ENCODE results near the gene AGPAT3. TPM values are rescaled to one million over a fixed set of nuclear protein-coding genes. Genes with fewer than 3 reads are reported as not detected.
A peak's percentile ranks its signal among the peaks of the same experiment; 100 is the strongest.

Gene AGPAT3
- total RNA-seq, 1 donor from 2014 or later: 65.9 TPM

DNA sequence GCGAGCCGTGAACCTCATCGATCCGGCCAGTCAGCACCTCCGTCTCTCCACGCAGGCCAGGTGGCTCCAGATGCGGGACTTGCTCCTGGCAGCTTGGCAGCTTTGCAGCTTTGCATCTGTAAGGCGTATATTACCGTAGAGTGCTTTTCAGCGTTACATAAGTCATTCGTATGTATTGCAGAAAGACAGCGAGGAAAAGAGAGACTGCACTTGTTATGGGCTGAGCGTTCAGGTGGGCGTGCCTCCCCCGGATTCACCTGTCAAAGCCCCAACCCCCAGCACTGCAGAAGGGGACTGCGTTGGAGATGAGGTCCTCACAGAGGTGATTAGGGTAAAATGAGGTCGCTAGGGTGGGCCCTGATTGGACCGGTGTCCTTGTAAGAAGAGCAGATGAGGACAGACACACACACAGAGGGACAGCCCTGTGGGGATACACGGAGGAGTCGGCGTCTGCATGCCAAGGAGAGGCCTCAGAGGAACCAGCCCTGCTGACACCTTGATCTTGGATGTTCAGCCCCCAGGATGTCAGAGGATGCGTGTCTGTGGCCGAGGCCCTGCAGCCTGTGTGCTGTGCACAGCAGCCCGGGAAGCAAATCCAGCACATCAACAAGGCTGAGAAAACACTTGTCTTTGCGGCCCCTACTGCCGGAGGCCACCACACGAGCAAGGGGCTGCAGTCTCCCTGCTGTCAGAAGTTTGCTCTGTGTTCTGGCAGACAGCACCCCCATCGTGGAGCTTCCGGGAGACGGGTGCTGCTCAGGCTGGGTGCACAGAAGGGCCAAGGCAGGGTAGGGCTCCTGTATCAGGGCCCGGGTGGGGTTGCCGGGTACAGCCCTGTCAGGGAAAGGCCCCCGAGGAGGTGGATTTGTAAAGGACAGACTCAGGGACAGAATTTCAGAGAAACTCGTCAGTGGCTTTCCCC, 10.9 kb upstream of the AGPAT3 start:
- no peaks in the 10 kb centered on the region for H3K9me3 ChIP-seq
- H3K4me3 ChIP-seq: no peak overlapping the region
- TF ChIP-seq, protein P1, sequence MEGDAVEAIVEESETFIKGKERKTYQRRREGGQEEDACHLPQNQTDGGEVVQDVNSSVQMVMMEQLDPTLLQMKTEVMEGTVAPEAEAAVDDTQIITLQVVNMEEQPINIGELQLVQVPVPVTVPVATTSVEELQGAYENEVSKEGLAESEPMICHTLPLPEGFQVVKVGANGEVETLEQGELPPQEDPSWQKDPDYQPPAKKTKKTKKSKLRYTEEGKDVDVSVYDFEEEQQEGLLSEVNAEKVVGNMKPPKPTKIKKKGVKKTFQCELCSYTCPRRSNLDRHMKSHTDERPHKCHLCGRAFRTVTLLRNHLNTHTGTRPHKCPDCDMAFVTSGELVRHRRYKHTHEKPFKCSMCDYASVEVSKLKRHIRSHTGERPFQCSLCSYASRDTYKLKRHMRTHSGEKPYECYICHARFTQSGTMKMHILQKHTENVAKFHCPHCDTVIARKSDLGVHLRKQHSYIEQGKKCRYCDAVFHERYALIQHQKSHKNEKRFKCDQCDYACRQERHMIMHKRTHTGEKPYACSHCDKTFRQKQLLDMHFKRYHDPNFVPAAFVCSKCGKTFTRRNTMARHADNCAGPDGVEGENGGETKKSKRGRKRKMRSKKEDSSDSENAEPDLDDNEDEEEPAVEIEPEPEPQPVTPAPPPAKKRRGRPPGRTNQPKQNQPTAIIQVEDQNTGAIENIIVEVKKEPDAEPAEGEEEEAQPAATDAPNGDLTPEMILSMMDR (IDR thresholded peaks at IDR 0.05): no peak
- H3K4me1 ChIP-seq: no peaks in the 10 kb centered on the region
- H3K36me3 ChIP-seq: no peaks in the 10 kb centered on the region
- H3K27me3 ChIP-seq: no peaks in the 10 kb centered on the region
- no peak overlapping the region for H3K27ac ChIP-seq
- intact Hi-C loops (cut with DNase I): no loop called here
- no peak for DNase-seq (ENCODE audit: low spot score in 2 of 2)

DNA sequence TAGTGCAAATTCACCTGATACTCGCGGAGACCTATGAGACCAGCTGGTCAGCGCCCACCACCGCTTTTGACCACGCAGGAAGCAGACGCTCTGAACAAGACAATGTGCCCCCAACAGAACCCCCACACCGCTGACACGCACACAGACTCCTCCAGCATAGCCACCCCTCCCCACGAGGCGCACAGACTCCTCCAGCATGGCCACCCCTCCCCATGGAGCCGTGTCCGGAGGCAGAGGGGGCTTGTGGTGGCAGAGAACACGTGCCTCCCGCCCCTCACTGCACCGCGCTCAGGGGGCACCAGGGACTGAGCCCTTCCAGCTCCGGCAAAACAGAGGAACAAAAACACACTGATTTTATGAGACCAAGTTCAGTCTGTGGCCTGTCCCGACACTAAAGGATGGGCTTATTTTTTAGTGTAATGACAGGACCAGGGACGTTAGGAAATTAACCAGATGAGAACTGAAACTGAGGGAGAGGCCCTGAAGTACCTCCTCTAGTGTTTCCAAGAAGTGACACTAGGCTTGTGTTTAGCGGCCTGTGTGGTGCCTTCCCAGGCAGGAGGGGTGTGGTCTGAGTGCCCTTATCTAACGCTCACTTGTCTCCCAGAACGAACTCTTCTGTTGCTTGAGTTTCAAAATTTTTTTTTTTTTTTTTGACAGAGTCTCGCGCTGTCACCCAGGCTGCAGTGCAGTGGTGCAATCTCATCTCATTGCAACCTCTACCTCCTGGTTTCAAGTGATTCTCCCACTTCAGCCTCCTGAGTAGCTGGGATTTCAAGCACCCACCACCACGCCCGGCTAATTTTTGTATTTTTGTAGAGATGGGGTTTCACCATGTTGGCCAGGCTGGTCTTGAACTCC, 10.0 kb upstream of the AGPAT3 start:
- TF ChIP-seq, protein P1 (IDR thresholded peaks at IDR 0.05): no peak
- Histone ChIP-seq H3K27me3 (no peaks in the 10 kb centered on the region), H3K4me3 (no peak overlapping the region), H3K4me1 (no peaks in the 10 kb centered on the region), H3K27ac (no peak overlapping the region), H3K36me3 (no peaks in the 10 kb centered on the region), H3K9me3 (no peaks in the 10 kb centered on the region)
- no peak for DNase-seq (ENCODE audit: low spot score in 2 of 2)
- intact Hi-C loops (cut with DNase I): no loop called here

DNA sequence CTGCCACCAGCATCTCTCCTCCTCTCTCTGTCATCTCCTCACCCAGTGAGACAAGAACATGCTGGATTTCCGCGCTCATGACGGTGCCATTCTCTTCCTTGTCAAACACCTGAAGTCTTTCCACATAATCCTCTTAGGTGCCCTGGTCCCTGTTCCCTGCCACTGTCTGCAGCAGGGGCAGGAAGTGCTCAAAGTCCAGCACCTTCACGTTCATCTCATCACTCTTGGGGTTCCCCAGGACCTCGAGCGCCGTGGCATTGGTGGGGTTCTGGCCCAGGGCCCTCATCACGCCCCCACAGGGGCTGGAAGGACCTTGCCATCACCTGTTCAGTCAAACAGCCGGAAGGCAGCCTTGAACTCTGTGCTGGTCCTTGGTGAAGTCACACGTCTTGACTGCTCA, 9.1 kb upstream of the AGPAT3 start:
- Histone ChIP-seq H3K27ac (no peak overlapping the region), H3K9me3 (no peaks in the 10 kb centered on the region), H3K36me3 (no peaks in the 10 kb centered on the region), H3K4me3 (no peak overlapping the region), H3K27me3 (no peaks in the 10 kb centered on the region), H3K4me1 (no peaks in the 10 kb centered on the region)
- TF ChIP-seq, protein P1 (IDR thresholded peaks at IDR 0.05): no peak
- intact Hi-C loops (cut with DNase I): no loop called here
- no peak for DNase-seq (ENCODE audit: low spot score in 2 of 2)

DNA sequence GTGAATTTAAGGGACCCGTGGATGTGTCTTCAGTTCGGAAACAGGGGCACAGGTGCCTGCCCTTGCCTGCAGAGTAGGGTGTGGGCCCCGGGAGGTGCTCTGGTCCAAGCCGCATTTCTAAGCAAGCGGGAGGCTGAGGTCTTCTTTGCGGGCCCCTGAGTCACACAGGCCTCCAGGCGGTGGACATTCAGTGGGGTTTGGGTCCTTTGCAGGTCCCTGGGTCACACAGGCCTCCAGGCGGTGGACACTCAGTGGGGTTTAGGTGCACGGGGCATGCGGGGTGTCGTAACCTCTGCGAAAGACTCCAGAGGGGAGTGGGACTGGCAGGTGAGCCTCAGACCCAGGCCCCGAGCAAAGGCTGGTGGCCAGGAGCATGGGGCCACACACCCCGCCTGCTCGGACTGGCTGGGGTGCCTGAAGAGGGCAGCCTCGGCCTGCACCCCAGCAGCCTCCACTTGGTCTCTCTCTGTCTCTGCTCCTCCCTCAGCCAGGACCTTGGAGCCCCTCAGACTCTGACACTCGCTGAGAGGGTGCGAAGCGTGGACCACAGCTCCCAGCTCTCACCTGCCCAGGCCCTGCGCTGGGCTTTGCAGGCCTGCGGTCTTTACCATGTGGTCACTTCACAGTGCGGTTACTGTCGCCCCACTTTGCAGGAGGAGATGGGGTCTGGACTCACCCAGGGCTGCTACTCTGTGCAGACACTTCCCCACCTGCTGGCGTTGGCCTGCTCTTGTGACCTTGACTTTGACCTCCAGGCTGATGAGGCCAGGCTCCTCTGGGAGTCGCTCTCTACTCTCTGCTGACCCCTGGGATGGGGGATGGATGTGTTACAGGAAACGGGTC, 6.0 kb upstream of the AGPAT3 start:
- no peak for DNase-seq (ENCODE audit: low spot score in 2 of 2)
- no peak overlapping the region for H3K4me3 ChIP-seq
- H3K27me3 ChIP-seq: no peaks in the 10 kb centered on the region
- H3K9me3 ChIP-seq: no peaks in the 10 kb centered on the region
- TF ChIP-seq, protein P1 (IDR thresholded peaks at IDR 0.05): no peak
- no peak overlapping the region for H3K27ac ChIP-seq
- no peaks in the 10 kb centered on the region for H3K36me3 ChIP-seq
- intact Hi-C loops (cut with DNase I): no loop called here
- H3K4me1 ChIP-seq: no peaks in the 10 kb centered on the region

DNA sequence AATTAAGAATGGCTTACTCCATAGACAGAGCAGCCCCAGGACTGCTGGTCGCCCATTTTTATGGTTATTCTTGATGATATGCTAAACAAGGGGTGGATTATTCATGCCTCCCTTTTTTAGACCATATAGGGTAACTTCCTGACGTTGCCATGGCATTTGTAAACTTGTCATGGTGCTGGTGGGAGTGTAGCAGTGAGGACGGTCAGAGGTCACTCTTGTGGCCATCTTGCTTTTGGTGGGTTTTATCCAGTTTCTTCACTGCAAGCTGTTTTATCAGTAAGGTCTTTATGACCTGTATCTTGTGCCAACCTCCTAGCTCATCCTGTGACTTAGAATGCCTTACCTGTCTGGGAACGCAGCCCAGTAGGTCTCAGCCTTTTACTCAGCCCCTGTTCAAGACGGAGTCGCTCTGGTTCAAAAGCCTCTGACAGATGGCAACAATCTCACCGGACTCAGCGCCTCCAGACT, 5.2 kb upstream of the AGPAT3 start:
- DNase-seq (ENCODE audit: low spot score in 2 of 2): no peak
- Histone ChIP-seq H3K4me1 (peaks cover 0 to 3% of the 10 kb centered on the region in 2 donors), H3K4me3 (no peak overlapping the region), H3K27ac (peak overlapping the region in 1 of 2 donors; percentile 39), H3K27me3 (no peaks in the 10 kb centered on the region), H3K9me3 (no peaks in the 10 kb centered on the region), H3K36me3 (no peaks in the 10 kb centered on the region)
- TF ChIP-seq, protein P1 (IDR thresholded peaks at IDR 0.05): no peak
- intact Hi-C loops (cut with DNase I): loop anchor here (10.0 kb wide), 1 partner anchor 135 kb away; no protein-coding TSS in a partner anchor

Data from ascending aorta (tissue), 2 donors.